HG02943 (cell line): ENCODE results near the gene CITED4.
A peak's percentile ranks its signal among the peaks of the same experiment; 100 is the strongest.

ENCODE experiments used
- ATAC-seq: cut with Tn5 transposase; IDR thresholded peaks from one replicate; pipeline ENCODE4 v1.9.1; 2021; ENCODE audit warnings: mild to moderate bottlenecking, low read depth, moderate library complexity; ENCODE audit not compliant: unreplicated experiment

CITED4 gene

GRCh38 chr1:40838045-40838979 is 23.9 kb downstream of the CITED4 start:
- ATAC-seq = no peak

GRCh38 chr1:40837601-40838000 is 24.6 kb downstream of the CITED4 start:
- no peak for ATAC-seq

- no peak for ATAC-seq
Measured at GRCh38 chr1:40836283-40836682, 25.9 kb downstream of the CITED4 start.

GRCh38 chr1:40834968-40835545 is 27.1 kb downstream of the CITED4 start:
- no peak for ATAC-seq

- no peak for ATAC-seq
Measured at GRCh38 chr1:40833979-40834378, 28.2 kb downstream of the CITED4 start.

GRCh38 chr1:40831001-40831732 is 31.0 kb downstream of the CITED4 start:
- no peak for ATAC-seq

- no peak for ATAC-seq
Measured at GRCh38 chr1:40830419-40830943, 31.7 kb downstream of the CITED4 start.

GRCh38 chr1:40829631-40830245 is 32.4 kb downstream of the CITED4 start:
- ATAC-seq = no peak

- ATAC-seq = no peak
Measured at GRCh38 chr1:40825996-40826395, 36.2 kb downstream of the CITED4 start.

GRCh38 chr1:40825435-40825788 is 36.8 kb downstream of the CITED4 start:
- ATAC-seq = no peak

- ATAC-seq = no peak
Measured at GRCh38 chr1:40824591-40825434, 37.4 kb downstream of the CITED4 start.

- ATAC-seq = no peak
Measured at GRCh38 chr1:40823983-40824382, 38.2 kb downstream of the CITED4 start.

GRCh38 chr1:40823345-40823744 is 38.8 kb downstream of the CITED4 start:
- ATAC-seq = no peak

- ATAC-seq = no peak
Measured at GRCh38 chr1:40822890-40823289, 39.3 kb downstream of the CITED4 start.

- no peak for ATAC-seq
Measured at GRCh38 chr1:40820911-40821693, 41.1 kb downstream of the CITED4 start.

GRCh38 chr1:40820251-40820797 is 41.8 kb downstream of the CITED4 start:
- no peak for ATAC-seq

- ATAC-seq = no peak
Measured at GRCh38 chr1:40819101-40819500, 43.1 kb downstream of the CITED4 start.

GRCh38 chr1:40818264-40818961 is 43.8 kb downstream of the CITED4 start:
- ATAC-seq = peak; percentile 88
